ENCODE measurements around the gene GSG1L.

GSG1L gene

GRCh38 chr16:28063591-28064061, at the start of gene GSG1L:
TSS of gene GSG1L (minus strand) at chr16:28063714. CDS start at chr16:28063424, 290 bp downstream.
- no peak for DNase-seq

- no peak for DNase-seq
Observed at GRCh38 chr16:28112908-28113307, 49.4 kb upstream of the GSG1L start.

- DNase-seq, result no peak
Observed at GRCh38 chr16:28110977-28111376, 47.5 kb upstream of the GSG1L start.

- DNase-seq, result no peak
Observed at GRCh38 chr16:28110479-28110878, 47.0 kb upstream of the GSG1L start.

GRCh38 chr16:28110074-28110473, 46.6 kb upstream of the GSG1L start:
- no peak for DNase-seq

- DNase-seq, result no peak
Observed at GRCh38 chr16:28108590-28109247, 45.2 kb upstream of the GSG1L start.

- DNase-seq, result no peak
Observed at GRCh38 chr16:28107232-28107631, 43.7 kb upstream of the GSG1L start.

GRCh38 chr16:28106467-28107215, 43.1 kb upstream of the GSG1L start:
- DNase-seq, result no peak

GRCh38 chr16:28105954-28106353, 42.4 kb upstream of the GSG1L start:
- no peak for DNase-seq

GRCh38 chr16:28105297-28105696, 41.8 kb upstream of the GSG1L start:
- DNase-seq, result no peak

GRCh38 chr16:28104404-28104803, 40.9 kb upstream of the GSG1L start:
- no peak for DNase-seq

- DNase-seq, result no peak
Observed at GRCh38 chr16:28103516-28104170, 40.1 kb upstream of the GSG1L start.

- no peak for DNase-seq
Observed at GRCh38 chr16:28101533-28101890, 38.0 kb upstream of the GSG1L start.

- DNase-seq, result no peak
Observed at GRCh38 chr16:28100810-28101532, 37.5 kb upstream of the GSG1L start.

GRCh38 chr16:28098959-28099945, 35.7 kb upstream of the GSG1L start:
- DNase-seq, result no peak

- DNase-seq, result no peak
Observed at GRCh38 chr16:28098171-28098958, 34.9 kb upstream of the GSG1L start.

GRCh38 chr16:28096983-28097899, 33.7 kb upstream of the GSG1L start:
- no peak for DNase-seq

- no peak for DNase-seq
Observed at GRCh38 chr16:28093385-28093725, 29.8 kb upstream of the GSG1L start.

GRCh38 chr16:28092721-28093384, 29.3 kb upstream of the GSG1L start:
- DNase-seq, result peak; percentile 50

GRCh38 chr16:28091656-28092055, 28.1 kb upstream of the GSG1L start:
- no peak for DNase-seq

Measured in T1000 (cell line).